Measurements from ENCODE around the gene CPNE5. TPM values are rescaled to one million over a fixed set of nuclear protein-coding genes. Genes with fewer than 3 reads are reported as not detected.

The CPNE5 gene
- total and polyA plus RNA-seq, 4 donors: 0.20 to 13.1 (median 7.9) TPM; not detected in 1

- Histone ChIP-seq H3K4me3 (ENCODE audit: low read length in 2 of 2) (no peak overlapping the region), H3K4me1 (ENCODE audit: control insufficient read depth in 1 of 2, insufficient read depth in 2 of 2, low read length in 2 of 2) (no peaks in the 10 kb centered on the region), H3K9me3 (ENCODE audit: control insufficient read depth, low read length) (no peaks in the 10 kb centered on the region), H3K27ac (ENCODE audit: low read depth in 1 of 2, low read length in 2 of 2) (no peak overlapping the region), H3K27me3 (ENCODE audit: control insufficient read depth in 1 of 2, insufficient read depth in 2 of 2, low read length in 1 of 2) (no peaks in the 10 kb centered on the region), H3K36me3 (ENCODE audit: control insufficient read depth in 1 of 2, insufficient read depth in 2 of 2, low read length in 1 of 2) (no peaks in the 10 kb centered on the region)
- WGBS, 2 donors: 84 to 85% methylated on average over 5 of the region's 5 CpGs
- intact Hi-C loops (cut with DNase I): no loop called here
- no peak for DNase-seq
- no peak for ATAC-seq (ENCODE audit: low FRiP score)
Measured at GRCh38 chr6:36794713-36795065, 44.6 kb downstream of the CPNE5 start.

GRCh38 chr6:36793913-36794712, 45.1 kb downstream of the CPNE5 start:
- Histone ChIP-seq H3K27me3 (ENCODE audit: control insufficient read depth in 1 of 2, insufficient read depth in 2 of 2, low read length in 1 of 2) (no peaks in the 10 kb centered on the region), H3K9me3 (ENCODE audit: control insufficient read depth, low read length) (no peaks in the 10 kb centered on the region), H3K4me1 (ENCODE audit: control insufficient read depth in 1 of 2, insufficient read depth in 2 of 2, low read length in 2 of 2) (no peaks in the 10 kb centered on the region), H3K4me3 (ENCODE audit: low read length in 2 of 2) (no peak overlapping the region), H3K27ac (ENCODE audit: low read depth in 1 of 2, low read length in 2 of 2) (no peak overlapping the region), H3K36me3 (ENCODE audit: control insufficient read depth in 1 of 2, insufficient read depth in 2 of 2, low read length in 1 of 2) (no peaks in the 10 kb centered on the region)
- intact Hi-C loops (cut with DNase I): no loop called here
- 40 to 47% methylated on average over 19 of the region's 19 CpGs for WGBS, 2 donors
- no peak for DNase-seq
- no peak for ATAC-seq (ENCODE audit: low FRiP score)

- Histone ChIP-seq H3K27me3 (ENCODE audit: control insufficient read depth in 1 of 2, insufficient read depth in 2 of 2, low read length in 1 of 2) (no peaks in the 10 kb centered on the region), H3K36me3 (ENCODE audit: control insufficient read depth in 1 of 2, insufficient read depth in 2 of 2, low read length in 1 of 2) (no peaks in the 10 kb centered on the region), H3K9me3 (ENCODE audit: control insufficient read depth, low read length) (no peaks in the 10 kb centered on the region), H3K27ac (ENCODE audit: low read depth in 1 of 2, low read length in 2 of 2) (no peak overlapping the region), H3K4me1 (ENCODE audit: control insufficient read depth in 1 of 2, insufficient read depth in 2 of 2, low read length in 2 of 2) (no peaks in the 10 kb centered on the region), H3K4me3 (ENCODE audit: low read length in 2 of 2) (no peak overlapping the region)
- intact Hi-C loops (cut with DNase I): no loop called here
- 83 to 88% methylated on average over 9 of the region's 9 CpGs for WGBS, 2 donors
- no peak for DNase-seq
- ATAC-seq (ENCODE audit: low FRiP score): no peak
Measured at GRCh38 chr6:36793296-36793912, 45.8 kb downstream of the CPNE5 start.

- WGBS, 2 donors: 66 to 67% methylated on average over 10 of the region's 10 CpGs
- intact Hi-C loops (cut with DNase I): no loop called here
Measured at GRCh38 chr6:36791521-36792135, 47.6 kb downstream of the CPNE5 start.

GRCh38 chr6:36791085-36791484, 48.2 kb downstream of the CPNE5 start:
- Histone ChIP-seq H3K4me3 (ENCODE audit: low read length in 2 of 2) (no peak overlapping the region), H3K36me3 (ENCODE audit: control insufficient read depth in 1 of 2, insufficient read depth in 2 of 2, low read length in 1 of 2) (no peaks in the 10 kb centered on the region), H3K4me1 (ENCODE audit: control insufficient read depth in 1 of 2, insufficient read depth in 2 of 2, low read length in 2 of 2) (no peaks in the 10 kb centered on the region), H3K9me3 (ENCODE audit: control insufficient read depth, low read length) (no peaks in the 10 kb centered on the region), H3K27ac (ENCODE audit: low read depth in 1 of 2, low read length in 2 of 2) (no peak overlapping the region), H3K27me3 (ENCODE audit: control insufficient read depth in 1 of 2, insufficient read depth in 2 of 2, low read length in 1 of 2) (no peaks in the 10 kb centered on the region)
- ATAC-seq (ENCODE audit: low FRiP score) (no peak), DNase-seq (no peak)
- 86 to 91% methylated on average over 2 of the region's 2 CpGs for WGBS, 2 donors
- intact Hi-C loops (cut with DNase I): no loop called here

More at GRCh38 chr6:36791521-36792135, 47.6 kb downstream of the CPNE5 start:
- Histone ChIP-seq H3K4me3 (ENCODE audit: low read length in 2 of 2) (no peak overlapping the region), H3K36me3 (ENCODE audit: control insufficient read depth in 1 of 2, insufficient read depth in 2 of 2, low read length in 1 of 2) (no peaks in the 10 kb centered on the region), H3K4me1 (ENCODE audit: control insufficient read depth in 1 of 2, insufficient read depth in 2 of 2, low read length in 2 of 2) (no peaks in the 10 kb centered on the region), H3K27me3 (ENCODE audit: control insufficient read depth in 1 of 2, insufficient read depth in 2 of 2, low read length in 1 of 2) (no peaks in the 10 kb centered on the region), H3K27ac (ENCODE audit: low read depth in 1 of 2, low read length in 2 of 2) (no peak overlapping the region), H3K9me3 (ENCODE audit: control insufficient read depth, low read length) (no peaks in the 10 kb centered on the region)
- no peak for DNase-seq
- ATAC-seq (ENCODE audit: low FRiP score): no peak

- Histone ChIP-seq H3K9me3 (ENCODE audit: control insufficient read depth, low read length) (no peaks in the 10 kb centered on the region), H3K36me3 (ENCODE audit: control insufficient read depth in 1 of 2, insufficient read depth in 2 of 2, low read length in 1 of 2) (no peaks in the 10 kb centered on the region), H3K4me1 (ENCODE audit: control insufficient read depth in 1 of 2, insufficient read depth in 2 of 2, low read length in 2 of 2) (no peaks in the 10 kb centered on the region), H3K27me3 (ENCODE audit: control insufficient read depth in 1 of 2, insufficient read depth in 2 of 2, low read length in 1 of 2) (no peaks in the 10 kb centered on the region), H3K27ac (ENCODE audit: low read depth in 1 of 2, low read length in 2 of 2) (no peak overlapping the region), H3K4me3 (ENCODE audit: low read length in 2 of 2) (no peak overlapping the region)
- DNase-seq: no peak
- intact Hi-C loops (cut with DNase I): loop anchor here in 1 of 2 donors (5.0 kb wide), 1 partner anchor 59 kb away; no protein-coding TSS in a partner anchor
- WGBS, 2 donors: 65 to 69% methylated on average over 4 of the region's 4 CpGs
- ATAC-seq (ENCODE audit: low FRiP score): no peak
Measured at GRCh38 chr6:36788768-36789167, 50.5 kb downstream of the CPNE5 start.

GRCh38 chr6:36788186-36788585, 51.1 kb downstream of the CPNE5 start:
- H3K36me3 ChIP-seq (ENCODE audit: control insufficient read depth in 1 of 2, insufficient read depth in 2 of 2, low read length in 1 of 2): no peaks in the 10 kb centered on the region
- no peak for ATAC-seq (ENCODE audit: low FRiP score)
- no peaks in the 10 kb centered on the region for H3K9me3 ChIP-seq (ENCODE audit: control insufficient read depth, low read length)

GRCh38 chr6:36787210-36787609, 52.0 kb downstream of the CPNE5 start:
- intact Hi-C loops (cut with DNase I): loop anchor here in 1 of 2 donors (5.0 kb wide), 1 partner anchor 60 kb away; no protein-coding TSS in a partner anchor
- WGBS, 2 donors: 94 to 98% methylated on average over 4 of the region's 4 CpGs

More at GRCh38 chr6:36788186-36788585, 51.1 kb downstream of the CPNE5 start:
- Histone ChIP-seq H3K4me3 (ENCODE audit: low read length in 2 of 2) (no peak overlapping the region), H3K4me1 (ENCODE audit: control insufficient read depth in 1 of 2, insufficient read depth in 2 of 2, low read length in 2 of 2) (no peaks in the 10 kb centered on the region), H3K27me3 (ENCODE audit: control insufficient read depth in 1 of 2, insufficient read depth in 2 of 2, low read length in 1 of 2) (no peaks in the 10 kb centered on the region), H3K27ac (ENCODE audit: low read depth in 1 of 2, low read length in 2 of 2) (no peak overlapping the region)
- WGBS, 2 donors: 93 to 94% methylated on average over 8 of the region's 8 CpGs
- no peak for DNase-seq
- intact Hi-C loops (cut with DNase I): loop anchor here in 1 of 2 donors (5.0 kb wide), 1 partner anchor 59 kb away; no protein-coding TSS in a partner anchor

More at GRCh38 chr6:36787210-36787609, 52.0 kb downstream of the CPNE5 start:
- Histone ChIP-seq H3K9me3 (ENCODE audit: control insufficient read depth, low read length) (no peaks in the 10 kb centered on the region), H3K27ac (ENCODE audit: low read depth in 1 of 2, low read length in 2 of 2) (no peak overlapping the region), H3K27me3 (ENCODE audit: control insufficient read depth in 1 of 2, insufficient read depth in 2 of 2, low read length in 1 of 2) (no peaks in the 10 kb centered on the region), H3K4me3 (ENCODE audit: low read length in 2 of 2) (no peak overlapping the region), H3K36me3 (ENCODE audit: control insufficient read depth in 1 of 2, insufficient read depth in 2 of 2, low read length in 1 of 2) (no peaks in the 10 kb centered on the region), H3K4me1 (ENCODE audit: control insufficient read depth in 1 of 2, insufficient read depth in 2 of 2, low read length in 2 of 2) (no peaks in the 10 kb centered on the region)
- DNase-seq (no peak), ATAC-seq (ENCODE audit: low FRiP score) (no peak)

Data from aorta (tissue), 5 donors.